GM12878 (cell line): ENCODE measurements around the gene TSHZ1. TPM values are rescaled to one million over a fixed set of nuclear protein-coding genes. Genes with fewer than 3 reads are reported as not detected.

Experiments used
- ATAC-seq: fragments of 200-7000 bp; cut with Tn5 transposase; 3 replicates; pipeline ENCODE4 v1.9.1; 2020; ENCODE audit warnings: mild to moderate bottlenecking, moderate library complexity
- BruUV-seq: library from RNA; stranded (reverse); fragments of 400-500 nt; replicated peaks from 2 replicates; lab custom pipeline; 2021; lab: Mats Ljungman, UMichigan
- CTCF ChIA-PET: fragments of 300-600 bp; sonication (Branson Sonifier 250); formaldehyde crosslinking; extraction: SDS; loops from one replicate; lab custom pipeline; 2021; ENCODE audit warnings: inconsistent platforms; lab: Yijun Ruan, JAX
- POLR2A ChIA-PET: fragments of 350-600 bp; formaldehyde crosslinking; extraction: SDS; loops from one replicate; lab custom pipeline; 2021; ENCODE audit warnings: inconsistent platforms; lab: Charles Lee
- RAD21 ChIA-PET: fragments of 300-600 bp; sonication (Branson Sonifier 250); formaldehyde crosslinking; loops from one replicate; lab custom pipeline; 2023; ENCODE audit warnings: antibody characterized with exemption; ENCODE audit not compliant: unreplicated experiment; lab: Charles Lee
- SMC1A ChIA-PET: fragments of 300-600 bp; sonication (Branson Sonifier 250); formaldehyde crosslinking; loops from one replicate; lab custom pipeline; 2023; ENCODE audit not compliant: unreplicated experiment, uncharacterized antibody; lab: Charles Lee
- DNase-seq: peaks from one replicate; pipeline ENCODE4 v3.0.0-alpha.2; 2011; ENCODE audit warnings: low read depth, low spot score
- FAIRE-seq: peaks from 3 replicates; lab custom pipeline; 2011; peaks lifted over from hg19 to GRCh38; lab: Jason Lieb, UNC
- H2AFZ ChIP-seq: 2 replicates; pipeline ENCODE4 v1.6.0; 2011; ENCODE audit warnings: low read depth, low read length, control low read depth; ENCODE audit not compliant: control insufficient read depth
- H3K27ac ChIP-seq: 2 replicates; pipeline ENCODE4 v1.5.1; 2011; ENCODE audit warnings: control low read depth; ENCODE audit not compliant: control insufficient read depth, insufficient read depth
- H3K27me3 ChIP-seq, 2 experiments: replicated peaks in 1 of 2; 2 replicates each; pipeline versions ENCODE4 v1.6.0 to v1.6.1; 2011; ENCODE audit warnings: low read length in 1 of 2; ENCODE audit not compliant: control insufficient read depth in 2 of 2, insufficient read depth in 2 of 2
- H3K36me3 ChIP-seq, 2 experiments: 2 replicates each; pipeline ENCODE4 v1.5.1; 2011; ENCODE audit warnings: low read length in 1 of 2; ENCODE audit not compliant: control insufficient read depth in 2 of 2, insufficient read depth in 2 of 2
- H3K4me1 ChIP-seq: 2 replicates; pipeline ENCODE4 v1.6.1; 2011; ENCODE audit warnings: mild to moderate bottlenecking, low read length, moderate library complexity, mixed read lengths; ENCODE audit not compliant: control insufficient read depth, insufficient read depth
- H3K4me2 ChIP-seq: 2 replicates; pipeline ENCODE4 v1.6.0; 2011; ENCODE audit warnings: control low read depth; ENCODE audit not compliant: control insufficient read depth, insufficient read depth
- H3K4me3 ChIP-seq: fragments of 200-600 bp; sonication (generic); 2 replicates; pipeline ENCODE4 v1.5.1; 2016
- H3K79me2 ChIP-seq: 2 replicates; pipeline ENCODE4 v1.6.0; 2011; ENCODE audit warnings: low read length; ENCODE audit not compliant: control insufficient read depth, insufficient read depth
- H3K9ac ChIP-seq: 2 replicates; pipeline ENCODE4 v1.8.0; 2011; ENCODE audit warnings: low read length, control low read depth, mixed read lengths; ENCODE audit not compliant: control insufficient read depth, insufficient read depth
- H3K9me3 ChIP-seq: replicated peaks from 3 replicates; pipeline ENCODE4 v1.5.1; 2011; ENCODE audit warnings: mild to moderate bottlenecking, low read length; ENCODE audit not compliant: control insufficient read depth, insufficient read depth
- H4K20me1 ChIP-seq: 2 replicates; pipeline ENCODE4 v1.6.0; 2011; ENCODE audit not compliant: control insufficient read depth, insufficient read depth
- PKNOX1 ChIP-seq: fragments of 450-650 bp; IDR thresholded peaks from 2 replicates; pipeline ENCODE4 v1.6.1; 2016; ENCODE audit warnings: mild to moderate bottlenecking
- YY1 ChIP-seq: IDR thresholded peaks from 2 replicates; pipeline ENCODE4 v1.6.1; 2011; ENCODE audit warnings: low read depth, mild to moderate bottlenecking, low read length
- WGBS: methylation state at CpG from one replicate; pipeline ENCODE4 v1.1.6; 2016; ENCODE audit warnings: low lambda C conversion rate; ENCODE audit not compliant: insufficient replicate concordance, insufficient coverage; ENCODE audit errors: missing lambda C conversion rate; 5-methylcytosine and 5-hydroxymethylcytosine counted together
- in situ Hi-C: fragments of 300-500 bp; cut with MboI; formaldehyde crosslinking; loops from 9 replicates; pipeline ENCODE4 v1.14.3; 2018; ENCODE audit warnings: mixed read lengths
- intact Hi-C: fragments of 100-400 bp; cut with micrococcal nuclease; formaldehyde crosslinking; loops from one replicate; pipeline ENCODE4 v1.14.2; 2022; ENCODE audit not compliant: unreplicated experiment
- polyA plus RNA-seq, 11 experiments: library from polyadenylated mRNA; depleted of rRNA in 4 of 11; unstranded in 6 of 11; stranded (reverse) in 5 of 11; fragments of >200 nt; fragmentation: Nextera tagmentation in 4 of 11; fragmentation: Illumina TruSeq in 1 of 11; extraction: Ambion mirVana in 4 of 11; extraction: Trizol in 1 of 11; gene quantifications; 1 replicate in 1 of 11; 2 replicates in 10 of 11; pipeline versions ENCODE4 v1.2.1 to v1.2.3, GENCODE V29; 2011 to 2016; ENCODE audit warnings: inconsistent platforms in 2 of 11, missing spikeins in 2 of 11, low read depth in 1 of 11
- total RNA-seq, 4 experiments: library from RNA; depleted of rRNA in 3 of 4; stranded (reverse); fragments of >200 nt in 3 of 4; fragmentation: Illumina TruSeq in 1 of 4; extraction: Trizol in 1 of 4; gene quantifications; 2 replicates each; pipeline versions ENCODE4 v1.2.1 to v1.2.3, GENCODE V29; 2013 to 2021

Gene TSHZ1
- total and polyA plus RNA-seq, 10 of the 15 experiments (the other 5 are each of a cell fraction or from before 2014, with no cell fraction given): 2.2 to 15.2 (median 5.1) TPM

DNA sequence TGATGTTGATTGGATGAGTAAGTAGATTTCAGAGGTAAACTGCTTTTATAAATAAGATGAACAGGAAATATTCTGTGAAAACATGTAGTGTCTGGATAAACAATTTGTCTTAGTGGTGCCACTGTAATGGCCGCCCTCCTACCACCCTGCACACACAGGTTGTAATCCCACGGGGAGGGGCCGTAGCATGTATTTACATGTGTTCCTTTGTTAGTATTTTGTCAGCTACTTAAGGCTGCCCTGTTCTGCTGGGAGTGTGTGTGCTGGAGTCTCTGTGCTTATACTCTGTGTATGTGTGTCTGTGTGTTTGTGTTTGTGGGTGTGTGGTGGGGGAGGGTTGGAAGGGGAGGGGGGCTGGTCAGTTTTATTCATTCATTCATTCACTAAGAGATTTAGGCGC is 5.1 kb downstream of the TSHZ1 start:
- RAD21 ChIA-PET: interaction anchor here (0.6 kb wide), 1 partner anchor 422 kb away, joined by 3 read pairs; no protein-coding TSS in a partner anchor
- 94% methylated on average over 4 of the region's 4 CpGs for WGBS
- no TSS peak for BruUV-seq

More for the DNA sequence above, 5.1 kb downstream of the TSHZ1 start:
- H3K9ac ChIP-seq: no peak overlapping the region
- H2AFZ ChIP-seq: no peak overlapping the region
- H3K4me3 ChIP-seq: no peak overlapping the region
- H3K27me3 ChIP-seq: no peaks in the 10 kb centered on the region
- peaks cover 10% of the 10 kb centered on the region; the same call in 1 of the 2 replicates for H3K4me1 ChIP-seq
- FAIRE-seq (no peak), DNase-seq (no peak), ATAC-seq (peak; percentile 17)
- H3K9me3 ChIP-seq: no peaks in the 10 kb centered on the region
- CTCF ChIA-PET: interaction anchor here (1.0 to 1.5 kb wide), 2 partner anchors 28 to 566 kb away, joined by 3 to 4 read pairs; no protein-coding TSS in a partner anchor
- in situ Hi-C loops (loop anchor here (25.0 kb wide), 1 partner anchor 1897 kb away; no protein-coding TSS in a partner anchor), intact Hi-C loops (loop anchor here (5.0 kb wide), 1 partner anchor 47 kb away; no protein-coding TSS in a partner anchor)
- H3K79me2 ChIP-seq: peaks cover 35% of the 10 kb centered on the region
- POLR2A ChIA-PET: interaction anchor here (1.0 kb wide), 1 partner anchor 120 kb away, joined by 5 read pairs; no protein-coding TSS in a partner anchor
- H4K20me1 ChIP-seq: no peaks in the 10 kb centered on the region
- no peaks in the 10 kb centered on the region for H3K36me3 ChIP-seq
- TF ChIP-seq PKNOX1 (no peak), YY1 (0 out of 2 replicates have a peak, but pooled peaks have one; percentile 23)
- H3K4me2 ChIP-seq: no peak overlapping the region; the same call in 1 of the 2 replicates
- SMC1A ChIA-PET: interaction anchor here (1.0 to 1.9 kb wide), 5 partner anchors 10 to 48 kb away, joined by 3 to 5 read pairs (median 3); no protein-coding TSS in a partner anchor
- H3K27ac ChIP-seq: no peak overlapping the region
